ENCODE data around the gene TECPR1. TPM values are rescaled to one million over a fixed set of nuclear protein-coding genes. Genes with fewer than 3 reads are reported as not detected.

Gene TECPR1
- total RNA-seq, 2 donors from 2014 or later: 31.4 to 62.7 TPM

GRCh38 chr7:98203964-98204605, 47.9 kb downstream of the TECPR1 start:
- intact Hi-C loops (cut with DNase I): no loop called here
- TF ChIP-seq, protein P1, sequence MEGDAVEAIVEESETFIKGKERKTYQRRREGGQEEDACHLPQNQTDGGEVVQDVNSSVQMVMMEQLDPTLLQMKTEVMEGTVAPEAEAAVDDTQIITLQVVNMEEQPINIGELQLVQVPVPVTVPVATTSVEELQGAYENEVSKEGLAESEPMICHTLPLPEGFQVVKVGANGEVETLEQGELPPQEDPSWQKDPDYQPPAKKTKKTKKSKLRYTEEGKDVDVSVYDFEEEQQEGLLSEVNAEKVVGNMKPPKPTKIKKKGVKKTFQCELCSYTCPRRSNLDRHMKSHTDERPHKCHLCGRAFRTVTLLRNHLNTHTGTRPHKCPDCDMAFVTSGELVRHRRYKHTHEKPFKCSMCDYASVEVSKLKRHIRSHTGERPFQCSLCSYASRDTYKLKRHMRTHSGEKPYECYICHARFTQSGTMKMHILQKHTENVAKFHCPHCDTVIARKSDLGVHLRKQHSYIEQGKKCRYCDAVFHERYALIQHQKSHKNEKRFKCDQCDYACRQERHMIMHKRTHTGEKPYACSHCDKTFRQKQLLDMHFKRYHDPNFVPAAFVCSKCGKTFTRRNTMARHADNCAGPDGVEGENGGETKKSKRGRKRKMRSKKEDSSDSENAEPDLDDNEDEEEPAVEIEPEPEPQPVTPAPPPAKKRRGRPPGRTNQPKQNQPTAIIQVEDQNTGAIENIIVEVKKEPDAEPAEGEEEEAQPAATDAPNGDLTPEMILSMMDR (IDR thresholded peaks at IDR 0.05): no peak
- no peak for TF ChIP-seq POLR2AphosphoS5 (IDR thresholded peaks at IDR 0.05)
- TF ChIP-seq POLR2A (IDR thresholded peaks at IDR 0.05): no peak
- no peak for DNase-seq (ENCODE audit: low spot score)

DNA sequence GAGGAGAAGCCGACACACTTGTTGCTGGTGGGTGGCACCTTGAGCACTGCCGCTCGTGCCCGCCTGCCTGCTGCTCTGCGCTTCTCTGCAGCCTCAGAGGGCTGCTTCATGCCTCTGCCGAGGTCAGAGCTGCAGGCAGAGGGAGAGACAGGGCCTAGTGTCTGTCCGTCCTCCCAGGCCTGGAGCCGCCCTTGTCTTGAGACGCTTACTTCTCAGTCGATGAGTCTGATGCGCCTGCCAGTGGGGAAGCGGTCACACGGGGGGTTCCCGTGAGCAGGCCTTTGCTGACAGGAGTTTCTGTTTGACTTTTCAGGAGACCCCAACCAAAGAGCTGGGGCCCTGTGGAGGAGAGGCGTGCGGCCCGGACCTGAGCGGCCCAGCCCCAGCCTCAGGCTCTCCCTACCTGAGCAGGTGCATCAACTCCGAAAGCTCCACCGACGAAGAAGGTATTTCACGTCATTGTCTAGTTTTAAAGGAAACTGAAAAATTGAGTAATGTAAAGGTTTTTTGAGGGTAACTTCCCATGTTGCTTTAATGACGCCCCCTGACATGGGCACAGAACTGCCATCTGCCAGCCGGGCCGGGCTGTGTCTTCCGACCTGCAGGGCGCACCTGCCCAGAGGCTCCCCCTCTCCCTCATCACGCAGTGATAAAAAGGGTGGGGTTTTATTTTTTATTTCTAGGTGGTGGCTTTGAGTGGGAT, 48.6 kb downstream of the TECPR1 start:
- no peak for DNase-seq (ENCODE audit: low spot score)
- no peaks in the 10 kb centered on the region for H3K9me3 ChIP-seq
- no peaks in the 10 kb centered on the region for H3K27me3 ChIP-seq (replicated peaks; ENCODE audit: insufficient read depth)
- TF ChIP-seq POLR2AphosphoS5 (IDR thresholded peaks at IDR 0.05) (no peak), POLR2A (IDR thresholded peaks at IDR 0.05) (no peak)
- TF ChIP-seq, protein P1 (IDR thresholded peaks at IDR 0.05): no peak
- no peak overlapping the region for H3K27ac ChIP-seq
- no peaks in the 10 kb centered on the region for H3K36me3 ChIP-seq
- 97% methylated on average over 27 of the region's 28 CpGs for WGBS
- no peak overlapping the region for H3K4me3 ChIP-seq
- intact Hi-C loops (cut with DNase I): no loop called here
- H3K4me1 ChIP-seq (replicated peaks): no peaks in the 10 kb centered on the region

More at GRCh38 chr7:98203964-98204605, 47.9 kb downstream of the TECPR1 start:
- no peaks in the 10 kb centered on the region for H3K36me3 ChIP-seq
- 96% methylated on average over 18 of the region's 18 CpGs for WGBS
- H3K9me3 ChIP-seq: no peaks in the 10 kb centered on the region
- no peaks in the 10 kb centered on the region for H3K27me3 ChIP-seq (replicated peaks; ENCODE audit: insufficient read depth)
- H3K27ac ChIP-seq: no peak overlapping the region
- H3K4me3 ChIP-seq: no peak overlapping the region
- H3K4me1 ChIP-seq (replicated peaks): no peaks in the 10 kb centered on the region

DNA sequence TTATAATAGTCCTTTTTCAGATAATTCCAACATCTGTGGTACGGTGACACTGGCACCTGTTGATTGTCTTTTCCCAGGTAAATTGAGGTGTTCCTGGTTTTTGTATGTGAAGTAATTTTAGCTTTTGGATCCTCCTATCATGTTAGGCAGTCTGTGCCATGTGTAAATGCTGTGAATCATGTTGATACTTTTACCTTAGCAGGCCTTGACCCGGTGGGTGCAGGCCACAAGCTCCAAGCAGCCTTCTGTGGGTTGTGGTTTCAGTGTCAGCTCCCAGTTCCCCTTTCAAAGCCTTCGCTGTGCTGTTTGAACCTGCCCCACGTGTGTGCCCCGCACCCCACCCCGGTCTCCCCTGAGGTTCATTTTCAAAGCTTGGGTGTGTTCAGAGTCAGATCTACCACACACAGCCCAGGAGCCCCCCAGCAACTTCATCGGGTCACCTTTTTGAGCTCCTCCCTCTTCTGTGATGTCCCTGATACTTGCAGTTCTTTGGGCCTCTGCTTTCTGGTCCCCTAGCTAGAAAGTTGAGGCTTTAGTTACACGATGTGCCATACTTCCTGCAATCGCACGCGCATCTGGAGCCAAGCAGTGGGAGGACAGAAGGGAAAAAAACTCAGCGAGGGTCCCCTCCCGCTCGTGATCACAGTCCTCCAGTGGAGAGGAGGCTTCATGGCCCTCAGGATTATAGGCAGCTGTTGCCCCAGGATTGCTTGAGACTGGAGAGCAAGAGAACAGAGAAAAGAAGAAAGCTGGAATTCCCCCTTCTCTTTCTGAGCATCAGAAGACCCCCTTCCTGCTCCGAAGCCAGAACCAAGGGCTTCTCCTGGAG, 49.5 kb downstream of the TECPR1 start:
- WGBS: 84% methylated on average over 15 of the region's 15 CpGs
- Histone ChIP-seq H3K27me3 (replicated peaks; ENCODE audit: insufficient read depth) (no peaks in the 10 kb centered on the region), H3K4me3 (no peak overlapping the region), H3K27ac (no peak overlapping the region), H3K9me3 (no peaks in the 10 kb centered on the region), H3K4me1 (replicated peaks) (no peaks in the 10 kb centered on the region), H3K36me3 (no peaks in the 10 kb centered on the region)
- no peak for TF ChIP-seq POLR2AphosphoS5 (IDR thresholded peaks at IDR 0.05)
- TF ChIP-seq, protein P1 (IDR thresholded peaks at IDR 0.05): no peak
- TF ChIP-seq POLR2A (IDR thresholded peaks at IDR 0.05): no peak
- DNase-seq (ENCODE audit: low spot score): no peak
- intact Hi-C loops (cut with DNase I): no loop called here

- Histone ChIP-seq H3K27me3 (replicated peaks; ENCODE audit: insufficient read depth) (no peaks in the 10 kb centered on the region), H3K36me3 (no peaks in the 10 kb centered on the region), H3K4me1 (replicated peaks) (no peaks in the 10 kb centered on the region), H3K9me3 (no peaks in the 10 kb centered on the region), H3K27ac (no peak overlapping the region), H3K4me3 (no peak overlapping the region)
- TF ChIP-seq POLR2A (IDR thresholded peaks at IDR 0.05) (no peak), POLR2AphosphoS5 (IDR thresholded peaks at IDR 0.05) (no peak)
- TF ChIP-seq, protein P1 (IDR thresholded peaks at IDR 0.05): no peak
- WGBS: 91% methylated on average over 6 of the region's 6 CpGs
- no peak for DNase-seq (ENCODE audit: low spot score)
- intact Hi-C loops (cut with DNase I): no loop called here
Measured at GRCh38 chr7:98200364-98200763, 51.7 kb downstream of the TECPR1 start.
